GM18951 (cell line): ENCODE measurements around the gene ADAMTS18.
"Not testable (repeated sequence)": the region's sequence is repeated elsewhere in the genome, so short reads cannot be mapped to it uniquely, and the experiment has no call there.

Source experiments
- POLR2A ChIP-seq: IDR thresholded peaks from 4 replicates; pipeline ENCODE4 v1.6.1; 2011; ENCODE audit warnings: mild to moderate bottlenecking; ENCODE audit not compliant: insufficient read length, insufficient read depth; ENCODE audit errors: extremely low read depth
- in situ Hi-C: fragments of 300-500 bp; cut with MboI; formaldehyde crosslinking; loops from one replicate; pipeline ENCODE4 v1.12.0; 2022; ENCODE audit warnings: low sequenced_read_pairs, mixed read lengths, inconsistent platforms; ENCODE audit not compliant: unreplicated experiment

Gene ADAMTS18

GRCh38 chr16:77434530-77435271 is at the start of gene ADAMTS18:
Gene ADAMTS18, minus strand, starts transcription at chr16:77435034. Its CDS starts 339 bp downstream, at chr16:77434695.
- in situ Hi-C loops: no loop called here

GRCh38 chr16:77480681-77481315 is 46.0 kb upstream of the ADAMTS18 start:
- in situ Hi-C loops: no loop called here
- TF ChIP-seq POLR2A: no peak

More at GRCh38 chr16:77434530-77435271, at the start of gene ADAMTS18:
- no peak for TF ChIP-seq POLR2A

- in situ Hi-C loops: no loop called here
- TF ChIP-seq POLR2A: no peak
Measured at GRCh38 chr16:77472262-77472661, 37.4 kb upstream of the ADAMTS18 start.

GRCh38 chr16:77470851-77471250 is 36.0 kb upstream of the ADAMTS18 start:
- in situ Hi-C loops: no loop called here
- no peak for TF ChIP-seq POLR2A

- in situ Hi-C loops: no loop called here
- no peak for TF ChIP-seq POLR2A
Measured at GRCh38 chr16:77469634-77470033, 34.8 kb upstream of the ADAMTS18 start.

- TF ChIP-seq POLR2A: no peak
- in situ Hi-C loops: no loop called here
Measured at GRCh38 chr16:77468831-77469230, 34.0 kb upstream of the ADAMTS18 start.

GRCh38 chr16:77467821-77468335 is 33.0 kb upstream of the ADAMTS18 start:
- in situ Hi-C loops: no loop called here

GRCh38 chr16:77463659-77464058 is 28.8 kb upstream of the ADAMTS18 start:
- in situ Hi-C loops: not testable (repeated sequence)

More at GRCh38 chr16:77467821-77468335, 33.0 kb upstream of the ADAMTS18 start:
- TF ChIP-seq POLR2A: no peak

GRCh38 chr16:77462894-77463293 is 28.1 kb upstream of the ADAMTS18 start:
- in situ Hi-C loops: no loop called here
- no peak for TF ChIP-seq POLR2A

- TF ChIP-seq POLR2A: no peak
- in situ Hi-C loops: no loop called here
Measured at GRCh38 chr16:77459534-77460254, 24.9 kb upstream of the ADAMTS18 start.

GRCh38 chr16:77457046-77457445 is 22.2 kb upstream of the ADAMTS18 start:
- no peak for TF ChIP-seq POLR2A
- in situ Hi-C loops: no loop called here

- no peak for TF ChIP-seq POLR2A
- in situ Hi-C loops: no loop called here
Measured at GRCh38 chr16:77452243-77452642, 17.4 kb upstream of the ADAMTS18 start.

- in situ Hi-C loops: no loop called here
- no peak for TF ChIP-seq POLR2A
Measured at GRCh38 chr16:77450790-77451487, 16.1 kb upstream of the ADAMTS18 start.
